Cardiac ventricle fibroblast (primary cell): Measurements from ENCODE around the gene TMEM53. TPM values are rescaled to one million over a fixed set of nuclear protein-coding genes. Genes with fewer than 3 reads are reported as not detected.

ENCODE experiments used
- total RNA-seq: library from RNA; depleted of rRNA; stranded (reverse); fragments of >200 nt; gene quantifications from 2 replicates; pipeline ENCODE4 v1.2.3, GENCODE V29; 2015

TMEM53 gene
- 9.1 and 10.4 TPM in 2 replicates for total RNA-seq

DNA sequence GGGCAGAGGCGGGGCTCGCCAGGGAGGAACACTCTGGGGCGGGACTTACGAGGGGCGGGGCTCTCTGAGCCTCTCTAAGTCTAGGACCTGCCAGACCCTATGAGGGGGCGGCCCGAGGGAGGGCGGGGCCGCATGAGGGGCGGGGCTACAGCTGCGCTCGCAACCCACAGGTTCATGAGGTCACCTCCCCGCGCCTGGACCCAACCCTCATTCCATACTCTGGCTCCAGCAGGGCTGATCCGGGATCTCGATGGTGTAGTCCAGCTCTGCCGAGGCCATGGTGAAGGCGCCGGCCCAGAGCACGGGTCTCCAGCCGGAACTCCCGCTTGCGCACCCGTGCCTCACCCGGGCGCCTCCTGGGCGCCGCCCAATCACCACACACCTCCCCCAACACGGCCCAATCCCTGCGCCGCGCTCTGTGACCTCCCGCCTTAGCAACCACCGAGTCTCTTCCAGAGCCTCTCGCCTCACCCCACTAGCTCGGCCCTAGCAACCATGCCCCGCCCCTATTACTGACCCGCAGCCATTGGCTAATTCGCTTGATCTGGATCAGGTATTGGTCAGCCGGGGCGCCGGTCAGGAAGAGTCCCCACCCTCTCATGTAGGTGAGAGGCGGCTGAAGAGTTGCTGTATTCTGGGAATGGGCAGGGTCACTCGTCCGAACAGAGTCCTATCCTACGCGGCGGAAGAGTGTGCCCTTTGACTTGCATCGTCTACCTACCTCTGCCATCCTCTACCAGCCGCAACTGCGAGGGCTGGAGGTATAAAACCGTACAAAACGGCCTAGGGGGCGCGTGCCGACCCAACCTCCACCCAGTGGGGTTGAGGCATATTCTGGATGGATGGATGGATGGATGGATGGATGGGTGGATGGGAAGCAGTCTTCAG, at the start of gene TMEM53, which contains the start of gene ARMH1:
Gene TMEM53, minus strand, starts transcription at position 369 of the 888 bp plus-strand sequence. Its CDS starts 90 bp downstream, at position 279.
Gene ARMH1, plus strand, starts transcription at position 602 of the 888 bp plus-strand sequence. CDS start 14,984 bp downstream, outside the sequence.

Other genes with a start within 250 kb of the TMEM53 start
- gene ARMH1, start 233 bp upstream of the TMEM53 start, total RNA-seq = 1.00 and 2.2 TPM in 2 replicates
- not detected in 2 replicates for gene RNU5D-1, start 56.7 kb upstream of the TMEM53 start, total RNA-seq
- gene KIF2C, start 65.4 kb upstream of the TMEM53 start, total RNA-seq = 2.1 and 2.3 TPM in 2 replicates
- 2,450 and 2,499 TPM in 2 replicates for gene RPS8, start 101.1 kb upstream of the TMEM53 start, total RNA-seq
- gene BEST4, start 113.7 kb upstream of the TMEM53 start, total RNA-seq = not detected in 2 replicates
- gene PLK3, start 125.9 kb upstream of the TMEM53 start, total RNA-seq = 12.3 and 12.9 TPM in 2 replicates
- gene DYNLT4, start 132.9 kb upstream of the TMEM53 start, total RNA-seq = 4.9 TPM in 1 of 2 replicates, not detected in the other
- gene BTBD19, start 134.0 kb upstream of the TMEM53 start, total RNA-seq = 5.1 and 7.8 TPM in 2 replicates
- 0.10 and 1.5 TPM in 2 replicates for gene PTCH2, start 168.8 kb upstream of the TMEM53 start, total RNA-seq